Hepatocyte (in vitro differentiated cells): ENCODE results near the gene CRTC2.

Experiments used
- CTCF ChIP-seq: fragments of 200-600 bp; sonication (generic); IDR thresholded peaks from 2 replicates; pipeline ENCODE4 v1.5.1; 2016; ENCODE audit warnings: antibody characterized with exemption, mild to moderate bottlenecking; ENCODE audit not compliant: poor library complexity
- EZH2 ChIP-seq: fragments of 200-600 bp; sonication (generic); IDR thresholded peaks from 2 replicates; pipeline ENCODE4 v1.6.1; 2016; ENCODE audit warnings: antibody characterized with exemption, mild to moderate bottlenecking, borderline replicate concordance
- EZH2phosphoT487 ChIP-seq: fragments of 200-600 bp; sonication (generic); IDR thresholded peaks from one replicate; pipeline ENCODE4 v1.6.1; 2018; ENCODE audit warnings: antibody characterized with exemption, mild to moderate bottlenecking, low read depth, moderate library complexity; ENCODE audit not compliant: unreplicated experiment, severe bottlenecking

GRCh38 chr1:153940756-153941155 is 17.7 kb downstream of the CRTC2 start:
- TF ChIP-seq CTCF (no peak), EZH2 (no peak), EZH2phosphoT487 (no peak)
